ENCODE measurements around the gene SH3PXD2A. TPM values are rescaled to one million over a fixed set of nuclear protein-coding genes. Genes with fewer than 3 reads are reported as not detected.
"Not testable (repeated sequence)": the region's sequence is repeated elsewhere in the genome, so short reads cannot be mapped to it uniquely, and the experiment has no call there.

SH3PXD2A gene
- total RNA-seq, 1 experiment from 2014 or later = 6.3 TPM

DNA sequence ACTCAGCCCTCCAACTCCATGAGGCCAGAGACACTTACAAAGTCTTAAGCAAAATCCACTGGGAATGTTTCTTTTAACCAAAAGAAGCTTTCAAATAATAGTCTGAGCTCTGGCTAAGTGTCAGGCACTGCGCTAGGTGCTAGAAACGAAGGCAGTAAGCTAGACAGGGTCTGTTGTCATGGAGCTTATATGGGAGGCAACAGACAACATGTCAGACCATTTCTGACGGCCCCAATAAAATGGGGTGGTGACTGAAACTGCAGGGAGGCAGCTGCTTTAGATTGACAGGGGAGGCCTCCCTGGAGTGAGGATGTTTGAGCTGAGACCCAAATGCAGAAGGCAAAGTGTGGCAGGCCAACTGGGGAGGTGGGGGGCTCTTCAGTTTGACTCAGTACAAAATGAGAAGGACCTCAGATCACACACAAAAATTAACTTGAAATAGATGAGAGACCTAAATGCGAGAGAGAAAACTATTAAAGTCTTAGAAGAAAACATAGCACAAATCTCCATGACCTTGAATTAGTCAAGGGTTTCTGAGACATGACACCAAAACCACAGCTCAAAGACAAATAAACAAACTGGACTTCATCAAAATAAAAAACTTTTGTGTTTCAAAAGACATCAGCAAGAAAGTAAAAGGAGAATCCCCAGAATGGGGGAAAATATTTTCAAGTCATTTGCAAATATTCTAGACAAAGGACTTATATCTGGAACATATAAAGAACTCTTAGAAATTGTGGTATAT, 40.6 kb downstream of the SH3PXD2A start:
- CTCF ChIA-PET = interaction anchor here (1.1 to 1.5 kb wide), 3 partner anchors 13 to 33 kb away, joined by 3 to 5 read pairs (median 5); no protein-coding TSS in a partner anchor
- Mint-ChIP-seq H3K27me3 (ENCODE audit: insufficient read depth, unreplicated experiment) (no peaks in the 10 kb centered on the region), H3K4me1 (ENCODE audit: low read depth, unreplicated experiment) (peaks cover 48% of the 10 kb centered on the region), H3K27ac (ENCODE audit: unreplicated experiment) (peak overlapping the region; percentile 21), H3K9me3 (ENCODE audit: unreplicated experiment) (no peaks in the 10 kb centered on the region), H3K36me3 (ENCODE audit: insufficient read depth, unreplicated experiment) (peaks cover 4% of the 10 kb centered on the region), H3K4me3 (ENCODE audit: unreplicated experiment) (no peak overlapping the region)
- H3K4me1 ChIP-seq = peaks cover 39% of the 10 kb centered on the region
- H3K36me3 ChIP-seq (ENCODE audit: control insufficient read depth, insufficient read depth, low read length) = peaks cover 2% of the 10 kb centered on the region; the same call in 1 of the 2 replicates
- POLR2A ChIA-PET = interaction anchor here (1.3 kb wide), 1 partner anchor 21 kb away, joined by 3 read pairs; no protein-coding TSS in a partner anchor
- H3K27me3 ChIP-seq (replicated peaks; ENCODE audit: control insufficient read depth, insufficient read depth, low read length) = no peaks in the 10 kb centered on the region
- no peak for DNase-seq
- no peak overlapping the region for H3K4me3 ChIP-seq (ENCODE audit: low read depth, low read length)
- TF ChIP-seq, protein P1, sequence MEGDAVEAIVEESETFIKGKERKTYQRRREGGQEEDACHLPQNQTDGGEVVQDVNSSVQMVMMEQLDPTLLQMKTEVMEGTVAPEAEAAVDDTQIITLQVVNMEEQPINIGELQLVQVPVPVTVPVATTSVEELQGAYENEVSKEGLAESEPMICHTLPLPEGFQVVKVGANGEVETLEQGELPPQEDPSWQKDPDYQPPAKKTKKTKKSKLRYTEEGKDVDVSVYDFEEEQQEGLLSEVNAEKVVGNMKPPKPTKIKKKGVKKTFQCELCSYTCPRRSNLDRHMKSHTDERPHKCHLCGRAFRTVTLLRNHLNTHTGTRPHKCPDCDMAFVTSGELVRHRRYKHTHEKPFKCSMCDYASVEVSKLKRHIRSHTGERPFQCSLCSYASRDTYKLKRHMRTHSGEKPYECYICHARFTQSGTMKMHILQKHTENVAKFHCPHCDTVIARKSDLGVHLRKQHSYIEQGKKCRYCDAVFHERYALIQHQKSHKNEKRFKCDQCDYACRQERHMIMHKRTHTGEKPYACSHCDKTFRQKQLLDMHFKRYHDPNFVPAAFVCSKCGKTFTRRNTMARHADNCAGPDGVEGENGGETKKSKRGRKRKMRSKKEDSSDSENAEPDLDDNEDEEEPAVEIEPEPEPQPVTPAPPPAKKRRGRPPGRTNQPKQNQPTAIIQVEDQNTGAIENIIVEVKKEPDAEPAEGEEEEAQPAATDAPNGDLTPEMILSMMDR (IDR thresholded peaks at IDR 0.05; ENCODE audit: insufficient read depth in 1 of 2, low read depth in 1 of 2, low read length in 1 of 2, severe bottlenecking in 1 of 2, unreplicated experiment in 1 of 2) = no peak
- BruUV-seq (replicated peaks) = no TSS peak
- intact Hi-C loops (cut with micrococcal nuclease; ENCODE audit: unreplicated experiment) = loop anchor here (5.0 kb wide), 1 partner anchor 43 kb away; the partner anchor contains the start of gene SH3PXD2A
- H3K9me3 ChIP-seq = no peaks in the 10 kb centered on the region

DNA sequence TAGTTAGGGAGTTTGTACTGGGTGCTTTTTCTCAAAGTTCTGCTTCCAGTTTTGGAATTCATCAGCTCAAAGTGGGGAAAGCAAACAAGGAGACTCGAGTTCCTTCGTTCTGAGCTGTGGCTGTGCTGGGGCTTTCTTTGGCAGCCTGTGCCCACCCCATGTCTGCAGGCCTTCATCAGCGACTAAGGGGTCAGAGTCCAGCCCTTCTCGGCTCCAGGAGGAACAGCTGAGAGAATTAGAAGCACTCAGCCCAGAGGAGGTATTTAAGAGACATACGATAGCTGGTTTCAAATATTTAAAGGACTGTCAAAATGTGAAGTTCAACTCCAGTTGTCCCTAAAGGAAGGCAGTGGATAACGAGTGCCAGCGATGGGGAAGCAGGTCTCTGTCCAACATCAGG, 41.3 kb downstream of the SH3PXD2A start:
- Histone ChIP-seq H3K27me3 (replicated peaks; ENCODE audit: control insufficient read depth, insufficient read depth, low read length) (no peaks in the 10 kb centered on the region), H3K9me3 (no peaks in the 10 kb centered on the region), H3K4me1 (peaks cover 32% of the 10 kb centered on the region), H3K4me3 (ENCODE audit: low read depth, low read length) (no peak overlapping the region), H3K36me3 (ENCODE audit: control insufficient read depth, insufficient read depth, low read length) (peaks cover 2% of the 10 kb centered on the region; the same call in 1 of the 2 replicates)
- Mint-ChIP-seq H3K36me3 (ENCODE audit: insufficient read depth, unreplicated experiment) (no peaks in the 10 kb centered on the region), H3K27ac (ENCODE audit: unreplicated experiment) (no peak overlapping the region), H3K9me3 (ENCODE audit: unreplicated experiment) (no peaks in the 10 kb centered on the region), H3K4me3 (ENCODE audit: unreplicated experiment) (no peak overlapping the region), H3K27me3 (ENCODE audit: insufficient read depth, unreplicated experiment) (no peaks in the 10 kb centered on the region), H3K4me1 (ENCODE audit: low read depth, unreplicated experiment) (peaks cover 41% of the 10 kb centered on the region)
- ChIA-PET CTCF (interaction anchor here (0.6 to 1.5 kb wide), 6 partner anchors 14 to 61 kb away, joined by 3 to 5 read pairs (median 3); no protein-coding TSS in a partner anchor), POLR2A (interaction anchor here (1.3 kb wide), 1 partner anchor 20 kb away, joined by 3 read pairs; no protein-coding TSS in a partner anchor)
- BruUV-seq (replicated peaks) = no TSS peak
- no peak for DNase-seq
- intact Hi-C loops (cut with micrococcal nuclease; ENCODE audit: unreplicated experiment) = no loop called here
- TF ChIP-seq, protein P1 (IDR thresholded peaks at IDR 0.05; ENCODE audit: insufficient read depth in 1 of 2, low read depth in 1 of 2, low read length in 1 of 2, severe bottlenecking in 1 of 2, unreplicated experiment in 1 of 2) = no peak

DNA sequence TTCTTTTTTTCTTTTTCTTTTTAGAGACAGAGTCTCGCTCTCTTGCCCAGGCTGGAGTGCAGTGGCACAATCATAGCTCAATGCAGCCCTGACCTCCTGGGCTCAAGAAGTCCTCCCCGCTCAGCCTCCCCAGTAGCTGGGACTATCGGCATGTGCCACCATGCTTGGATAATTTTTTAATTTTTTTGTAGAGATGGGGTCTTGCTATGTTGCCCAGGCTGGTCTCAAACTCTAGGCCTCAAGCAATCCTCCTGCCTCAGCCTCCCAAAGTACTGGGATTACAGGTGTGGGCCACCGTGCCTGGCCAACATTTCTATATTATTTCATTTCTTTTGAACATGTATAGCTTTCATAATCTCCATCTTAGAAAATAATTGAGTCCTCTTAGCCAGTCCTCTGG, 42.1 kb downstream of the SH3PXD2A start:
- POLR2A ChIA-PET = interaction anchor here (0.6 kb wide), 1 partner anchor 47 kb away, joined by 6 read pairs; no protein-coding TSS in a partner anchor
- H3K36me3 Mint-ChIP-seq (ENCODE audit: insufficient read depth, unreplicated experiment); H3K27ac Mint-ChIP-seq (ENCODE audit: unreplicated experiment); H3K36me3 ChIP-seq (ENCODE audit: control insufficient read depth, insufficient read depth, low read length); H3K27me3 Mint-ChIP-seq (ENCODE audit: insufficient read depth, unreplicated experiment); intact Hi-C loops (cut with micrococcal nuclease; ENCODE audit: unreplicated experiment); DNase-seq; H3K27me3 ChIP-seq (replicated peaks; ENCODE audit: control insufficient read depth, insufficient read depth, low read length); BruUV-seq (replicated peaks); H3K9me3 ChIP-seq; H3K4me3 ChIP-seq (ENCODE audit: low read depth, low read length); H3K9me3 Mint-ChIP-seq (ENCODE audit: unreplicated experiment); H3K4me3 Mint-ChIP-seq (ENCODE audit: unreplicated experiment): not testable (repeated sequence)
- H3K4me1 Mint-ChIP-seq (ENCODE audit: low read depth, unreplicated experiment) = peaks cover 33% of the 10 kb centered on the region
- peaks cover 24% of the 10 kb centered on the region for H3K4me1 ChIP-seq
- CTCF ChIA-PET = interaction anchor here (0.6 to 1.5 kb wide), 3 partner anchors 32 to 61 kb away, joined by 3 to 5 read pairs (median 5); no protein-coding TSS in a partner anchor

Measured in Caco-2 (cell line).